ENCODE data around the gene PCYT1B.
"Not testable (repeated sequence)": the region's sequence is repeated elsewhere in the genome, so short reads cannot be mapped to it uniquely, and the experiment has no call there.

PCYT1B gene

GRCh38 chrX:24647257-24648058 lies at the start of gene PCYT1B:
TSS of gene PCYT1B (minus strand) at chrX:24647347. CDS start at chrX:24647105, 242 bp downstream.
- peak; percentile 69 for DNase-seq

GRCh38 chrX:24696294-24696693 lies 49.1 kb upstream of the PCYT1B start:
- DNase-seq: no peak

GRCh38 chrX:24694825-24695224 lies 47.7 kb upstream of the PCYT1B start:
- DNase-seq: no peak

GRCh38 chrX:24693453-24694202 lies 46.5 kb upstream of the PCYT1B start, which contains the start of gene POLA1:
TSS of gene POLA1 (plus strand) at chrX:24693918. CDS start at chrX:24693962, 44 bp downstream.
- peak; percentile 90 for DNase-seq

GRCh38 chrX:24692305-24692704 lies 45.2 kb upstream of the PCYT1B start:
- DNase-seq: no peak

- DNase-seq: no peak
Observed at GRCh38 chrX:24684048-24684447, 36.9 kb upstream of the PCYT1B start.

GRCh38 chrX:24682739-24683432 lies 35.7 kb upstream of the PCYT1B start:
- peak; percentile 52 for DNase-seq

- DNase-seq: no peak
Observed at GRCh38 chrX:24676403-24677024, 29.4 kb upstream of the PCYT1B start.

GRCh38 chrX:24673424-24673823 lies 26.3 kb upstream of the PCYT1B start:
- no peak for DNase-seq

- DNase-seq: no peak
Observed at GRCh38 chrX:24672701-24673190, 25.6 kb upstream of the PCYT1B start.

GRCh38 chrX:24668111-24668510 lies 21.0 kb upstream of the PCYT1B start:
- no peak for DNase-seq

- DNase-seq: no peak
Observed at GRCh38 chrX:24662352-24662751, 15.2 kb upstream of the PCYT1B start.

GRCh38 chrX:24661292-24661691 lies 14.1 kb upstream of the PCYT1B start:
- DNase-seq: no peak

GRCh38 chrX:24659646-24660045 lies 12.5 kb upstream of the PCYT1B start:
- DNase-seq: no peak

GRCh38 chrX:24659106-24659505 lies 12.0 kb upstream of the PCYT1B start:
- DNase-seq: no peak

GRCh38 chrX:24658421-24658820 lies 11.3 kb upstream of the PCYT1B start:
- DNase-seq: no peak

- no peak for DNase-seq
Observed at GRCh38 chrX:24657671-24658386, 10.7 kb upstream of the PCYT1B start.

- not testable (repeated sequence) for DNase-seq
Observed at GRCh38 chrX:24655679-24656078, 8.5 kb upstream of the PCYT1B start.

GRCh38 chrX:24651783-24652182 lies 4.6 kb upstream of the PCYT1B start:
- no peak for DNase-seq

GRCh38 chrX:24648495-24648894 lies 1.3 kb upstream of the PCYT1B start:
- DNase-seq: no peak

- no peak for DNase-seq
Observed at GRCh38 chrX:24646745-24647182, 383 bp downstream of the PCYT1B start.

GRCh38 chrX:24646006-24646405 lies 1.1 kb downstream of the PCYT1B start:
- no peak for DNase-seq

Data from activated CD4-positive, alpha-beta T cell treated with anti-CD3 and anti-CD28 coated beads for 48 hours (primary cell).